NCI-H146 treated with DMSO at 0.1 percent for 48 hours (cell line): ENCODE measurements around the gene TRMT13.
"Not testable (repeated sequence)": the region's sequence is repeated elsewhere in the genome, so short reads cannot be mapped to it uniquely, and the experiment has no call there.

ENCODE experiments used
- DNase-seq: peaks from one replicate; lab custom pipeline; 2025; ENCODE audit not compliant: unreplicated experiment; lab: John Stamatoyannopoulos, UW

Gene TRMT13

GRCh38 chr1:100152271-100152670, 19.3 kb downstream of the TRMT13 start:
- DNase-seq, result no peak

DNA sequence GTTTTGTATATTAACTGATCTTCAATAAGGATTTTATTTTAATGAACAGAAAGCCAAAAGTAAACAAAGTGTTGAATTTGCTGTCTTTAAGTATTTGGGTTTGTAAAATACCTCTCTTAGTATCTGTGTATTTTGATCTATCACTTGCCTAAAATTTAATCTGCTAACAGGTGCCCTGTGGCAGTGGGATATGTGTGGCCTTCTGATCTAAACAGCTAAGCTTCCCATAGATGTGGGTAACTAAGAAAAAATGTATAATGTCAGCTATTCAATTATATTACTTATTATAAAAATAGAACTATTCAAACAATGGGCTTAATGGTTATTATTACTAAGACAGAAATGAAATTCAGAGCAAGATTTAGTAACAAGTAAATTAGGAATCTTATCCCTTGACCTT, 29.9 kb downstream of the TRMT13 start:
- DNase-seq, result no peak

- DNase-seq, result no peak
Measured at GRCh38 chr1:100164216-100164615, 31.3 kb downstream of the TRMT13 start.

GRCh38 chr1:100164702-100165101, 31.7 kb downstream of the TRMT13 start:
- DNase-seq, result no peak

GRCh38 chr1:100168051-100168450, 35.1 kb downstream of the TRMT13 start:
- no peak for DNase-seq

GRCh38 chr1:100177295-100178041, 44.5 kb downstream of the TRMT13 start:
- DNase-seq, result no peak

GRCh38 chr1:100178091-100178490, 45.1 kb downstream of the TRMT13 start, which contains the start of gene LRRC39:
Gene LRRC39, minus strand, starts transcription at chr1:100178256. Its CDS starts 9,740 bp downstream, at chr1:100168516.
- DNase-seq, result no peak

- no peak for DNase-seq
Measured at GRCh38 chr1:100183370-100183769, 50.4 kb downstream of the TRMT13 start.

DNA sequence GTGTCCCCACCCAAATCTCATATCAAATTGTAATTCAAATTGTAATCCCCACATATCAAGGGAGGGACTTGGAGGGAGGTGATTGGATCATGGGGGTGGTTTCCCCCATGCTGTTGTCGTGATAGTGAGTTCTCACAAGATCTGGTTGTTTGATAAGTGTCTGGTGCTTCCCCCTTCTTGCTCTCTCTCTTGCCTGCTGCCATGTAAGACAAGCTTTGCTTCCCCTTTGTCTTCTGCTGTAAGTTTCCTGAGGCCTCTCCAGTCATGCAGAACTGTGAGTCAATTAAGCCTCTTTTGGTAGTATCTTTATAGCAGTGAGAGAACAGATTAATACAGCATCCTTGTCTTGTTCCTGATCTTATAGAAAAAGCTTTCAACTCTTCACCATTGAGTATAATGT, 51.6 kb downstream of the TRMT13 start:
- DNase-seq, result no peak

DNA sequence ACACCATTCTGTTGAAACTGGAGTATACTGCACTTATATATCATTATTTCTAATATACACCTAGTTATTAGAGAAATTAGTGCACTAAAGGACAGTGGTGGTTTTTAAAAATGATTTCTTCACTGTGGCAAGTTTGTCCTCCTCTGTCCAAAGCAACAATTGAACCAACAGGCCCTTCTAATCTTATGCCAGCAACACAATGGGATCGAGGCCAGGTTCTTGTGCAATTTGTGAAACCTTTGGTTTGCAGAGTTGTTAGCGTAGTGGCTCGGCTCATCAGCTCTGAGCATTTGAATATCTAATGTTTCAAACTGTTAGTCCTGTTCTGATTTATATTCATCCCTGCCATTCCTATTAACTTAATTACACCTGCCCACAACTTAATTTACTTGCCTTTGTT, 54.9 kb downstream of the TRMT13 start:
- DNase-seq, result no peak

DNA sequence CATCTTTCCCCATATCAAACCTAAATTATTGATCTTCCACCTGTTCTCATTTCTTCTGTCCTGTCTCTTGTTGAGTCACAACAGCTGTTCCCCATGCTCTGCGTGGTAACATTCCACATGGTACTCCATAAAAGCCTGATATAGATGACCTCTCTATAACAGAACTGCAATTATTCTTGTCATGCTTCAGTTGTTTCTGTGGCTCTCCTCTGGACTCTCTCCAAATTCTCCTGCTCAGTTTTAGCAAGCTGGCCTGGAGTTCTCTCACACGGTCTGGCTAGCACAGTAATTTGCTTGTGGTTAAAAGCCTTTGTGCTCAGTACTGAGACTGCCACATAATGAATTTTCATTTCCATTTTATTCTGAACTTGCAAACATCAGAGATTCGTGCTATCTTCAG, 55.7 kb downstream of the TRMT13 start:
- peak; percentile 31 for DNase-seq

DNA sequence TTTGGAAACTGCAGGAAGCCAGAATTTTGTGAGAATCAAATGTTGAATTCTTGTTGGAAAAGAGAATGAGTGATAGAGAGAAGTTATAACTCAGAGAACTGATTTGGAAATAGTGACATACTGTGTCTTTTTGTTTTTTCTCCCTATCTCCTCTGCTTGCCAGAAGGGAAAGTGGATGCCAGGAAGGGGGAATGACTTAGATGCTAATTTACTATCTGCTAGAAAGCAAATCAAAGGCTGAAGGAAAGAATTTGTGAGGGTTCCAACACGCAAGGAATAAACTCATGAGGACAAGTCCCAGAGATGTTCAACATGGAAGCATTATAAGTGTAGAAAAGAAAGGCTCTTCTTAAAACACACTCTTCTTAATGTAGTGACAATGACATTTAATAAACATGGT, 65.6 kb downstream of the TRMT13 start:
- no peak for DNase-seq

GRCh38 chr1:100200060-100200459, 67.1 kb downstream of the TRMT13 start:
- not testable (repeated sequence) for DNase-seq
